ENCODE results near the gene CDCP1.

DNA sequence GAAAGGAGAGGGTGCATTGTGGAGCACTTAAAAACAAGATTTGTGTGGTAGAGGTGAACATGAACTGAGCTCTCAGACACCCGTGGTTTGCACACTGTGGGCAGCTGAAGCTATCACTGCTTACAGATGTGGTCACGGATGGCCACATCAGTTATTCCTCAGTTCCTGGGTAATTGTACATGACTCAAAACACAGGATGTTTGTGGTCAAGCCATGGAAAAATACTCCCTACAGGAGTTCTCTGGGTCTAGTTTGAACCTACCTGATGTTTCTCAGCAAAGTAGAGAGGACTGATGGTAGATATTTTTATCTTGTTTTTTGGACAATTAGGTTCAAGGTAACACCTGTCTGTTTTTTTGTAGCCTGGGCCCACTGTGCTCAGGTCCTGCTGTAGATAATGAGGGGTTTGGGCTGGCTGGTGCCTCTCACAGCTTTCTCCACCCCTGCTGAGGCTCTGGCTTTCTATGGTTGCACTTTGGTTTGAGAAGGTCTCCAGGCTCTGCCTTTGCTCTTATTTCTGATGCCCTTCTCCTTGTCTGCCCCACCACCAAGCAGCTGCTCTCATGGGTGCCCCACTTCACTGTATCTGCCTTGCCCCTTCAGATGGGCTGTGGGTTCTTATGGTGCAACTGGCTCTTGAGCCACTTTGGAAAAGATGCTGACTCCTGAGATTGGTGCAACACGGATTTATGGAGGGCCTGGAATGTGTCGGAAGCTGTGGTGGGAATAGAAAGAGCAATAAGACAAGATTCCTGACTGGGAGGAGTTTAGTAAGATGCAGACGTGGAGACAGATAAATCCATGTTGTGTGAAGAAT lies 40.1 kb downstream of the CDCP1 start:
- TF ChIP-seq RAD21 (IDR thresholded peaks at IDR 0.05; ENCODE audit: low read depth) (no peak), EP300 (IDR thresholded peaks at IDR 0.05; ENCODE audit: borderline replicate concordance) (no peak), YY1 (IDR thresholded peaks at IDR 0.05; ENCODE audit: low read depth) (no peak), NFIC (IDR thresholded peaks at IDR 0.05) (no peak), EGR1 (IDR thresholded peaks at IDR 0.05) (no peak), TAF1 (IDR thresholded peaks at IDR 0.05; ENCODE audit: low read depth) (no peak), TEAD4 (IDR thresholded peaks at IDR 0.05) (no peak), FOXM1 (IDR thresholded peaks at IDR 0.05; ENCODE audit: borderline replicate concordance, low read depth) (no peak), ZBTB7A (IDR thresholded peaks at IDR 0.05; ENCODE audit: low read depth) (no peak)
- TF ChIP-seq, protein P1, sequence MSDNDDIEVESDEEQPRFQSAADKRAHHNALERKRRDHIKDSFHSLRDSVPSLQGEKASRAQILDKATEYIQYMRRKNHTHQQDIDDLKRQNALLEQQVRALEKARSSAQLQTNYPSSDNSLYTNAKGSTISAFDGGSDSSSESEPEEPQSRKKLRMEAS (IDR thresholded peaks at IDR 0.05): no peak
- TF ChIP-seq, protein P2, sequence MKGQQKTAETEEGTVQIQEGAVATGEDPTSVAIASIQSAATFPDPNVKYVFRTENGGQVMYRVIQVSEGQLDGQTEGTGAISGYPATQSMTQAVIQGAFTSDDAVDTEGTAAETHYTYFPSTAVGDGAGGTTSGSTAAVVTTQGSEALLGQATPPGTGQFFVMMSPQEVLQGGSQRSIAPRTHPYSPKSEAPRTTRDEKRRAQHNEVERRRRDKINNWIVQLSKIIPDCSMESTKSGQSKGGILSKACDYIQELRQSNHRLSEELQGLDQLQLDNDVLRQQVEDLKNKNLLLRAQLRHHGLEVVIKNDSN (IDR thresholded peaks at IDR 0.05): no peak
